ENCODE results near the gene CHST6. TPM values are rescaled to one million over a fixed set of nuclear protein-coding genes. Genes with fewer than 3 reads are reported as not detected.

The CHST6 gene
- total and polyA plus RNA-seq, 9 of the 15 experiments (the other 6 are each of a cell fraction or from before 2014, with no cell fraction given): 0.01 to 0.05 (median 0.02) TPM; not detected in 6

DNA sequence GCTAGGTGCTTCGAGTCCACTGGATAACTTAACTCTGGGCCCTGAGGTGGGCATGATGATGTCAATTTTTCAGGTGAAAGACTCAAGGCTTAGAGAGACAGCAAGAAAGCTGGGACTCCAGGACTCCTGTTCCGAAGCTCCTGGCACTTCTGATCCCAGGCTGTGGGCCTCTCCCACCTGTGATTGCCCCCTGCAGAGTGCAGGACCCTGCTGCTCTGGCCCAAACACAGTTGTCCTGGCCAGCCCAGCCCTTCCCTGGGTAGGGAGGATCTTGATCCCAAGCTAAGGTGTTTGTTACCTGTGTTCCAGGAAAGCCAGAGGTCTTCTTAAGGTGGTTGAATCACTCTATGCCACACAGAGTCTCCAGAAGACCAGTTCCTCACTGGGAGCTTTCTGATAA, 37.5 kb upstream of the CHST6 start (continued):
- TF ChIP-seq, protein P1, sequence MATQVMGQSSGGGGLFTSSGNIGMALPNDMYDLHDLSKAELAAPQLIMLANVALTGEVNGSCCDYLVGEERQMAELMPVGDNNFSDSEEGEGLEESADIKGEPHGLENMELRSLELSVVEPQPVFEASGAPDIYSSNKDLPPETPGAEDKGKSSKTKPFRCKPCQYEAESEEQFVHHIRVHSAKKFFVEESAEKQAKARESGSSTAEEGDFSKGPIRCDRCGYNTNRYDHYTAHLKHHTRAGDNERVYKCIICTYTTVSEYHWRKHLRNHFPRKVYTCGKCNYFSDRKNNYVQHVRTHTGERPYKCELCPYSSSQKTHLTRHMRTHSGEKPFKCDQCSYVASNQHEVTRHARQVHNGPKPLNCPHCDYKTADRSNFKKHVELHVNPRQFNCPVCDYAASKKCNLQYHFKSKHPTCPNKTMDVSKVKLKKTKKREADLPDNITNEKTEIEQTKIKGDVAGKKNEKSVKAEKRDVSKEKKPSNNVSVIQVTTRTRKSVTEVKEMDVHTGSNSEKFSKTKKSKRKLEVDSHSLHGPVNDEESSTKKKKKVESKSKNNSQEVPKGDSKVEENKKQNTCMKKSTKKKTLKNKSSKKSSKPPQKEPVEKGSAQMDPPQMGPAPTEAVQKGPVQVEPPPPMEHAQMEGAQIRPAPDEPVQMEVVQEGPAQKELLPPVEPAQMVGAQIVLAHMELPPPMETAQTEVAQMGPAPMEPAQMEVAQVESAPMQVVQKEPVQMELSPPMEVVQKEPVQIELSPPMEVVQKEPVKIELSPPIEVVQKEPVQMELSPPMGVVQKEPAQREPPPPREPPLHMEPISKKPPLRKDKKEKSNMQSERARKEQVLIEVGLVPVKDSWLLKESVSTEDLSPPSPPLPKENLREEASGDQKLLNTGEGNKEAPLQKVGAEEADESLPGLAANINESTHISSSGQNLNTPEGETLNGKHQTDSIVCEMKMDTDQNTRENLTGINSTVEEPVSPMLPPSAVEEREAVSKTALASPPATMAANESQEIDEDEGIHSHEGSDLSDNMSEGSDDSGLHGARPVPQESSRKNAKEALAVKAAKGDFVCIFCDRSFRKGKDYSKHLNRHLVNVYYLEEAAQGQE (IDR thresholded peaks at IDR 0.05; ENCODE audit: borderline replicate concordance): no peak
- TF ChIP-seq, protein P1 (CRISPR knock-in tag; IDR thresholded peaks at IDR 0.05; ENCODE audit: low read depth): no peak
- TF ChIP-seq ZC3H11A (IDR thresholded peaks at IDR 0.05; ENCODE audit: low read depth, low read length) (no peak), ZNF79 (CRISPR knock-in tag; IDR thresholded peaks at IDR 0.05; ENCODE audit: low read depth) (no peak), ZNF311 (CRISPR knock-in tag; IDR thresholded peaks at IDR 0.05) (no peak), FOS (IDR thresholded peaks at IDR 0.05; ENCODE audit: extremely low read depth, insufficient read length) (no peak), SPI1 (IDR thresholded peaks at IDR 0.05; ENCODE audit: borderline replicate concordance, low read depth, low read length) (no peak), MTF1 (CRISPR knock-in tag; IDR thresholded peaks at IDR 0.05; ENCODE audit: borderline replicate concordance) (no peak)

Data from K562 (cell line).